G401 (cell line): Measurements from ENCODE around the gene C9orf153. TPM values are rescaled to one million over a fixed set of nuclear protein-coding genes. Genes with fewer than 3 reads are reported as not detected.
"Not testable (repeated sequence)": the region's sequence is repeated elsewhere in the genome, so short reads cannot be mapped to it uniquely, and the experiment has no call there.

Experiments used
- DNase-seq: peaks from one replicate; pipeline ENCODE4 v3.0.0-alpha.2; 2015; ENCODE audit warnings: low spot score
- in situ Hi-C: cut with HindIII; loops from 2 replicates; pipeline ENCODE4 v1.10.0; 2016; ENCODE audit warnings: low sequenced_read_pairs, mixed read lengths
- total RNA-seq: library from RNA; depleted of rRNA; stranded (reverse); fragments of >200 nt; shearing (Covaris generic); gene quantifications from 2 replicates; pipeline ENCODE4 v1.2.3, GENCODE V29; 2014; rRNA removed

Gene C9orf153
- 0.07 TPM in 1 of 2 replicates, not detected in the other for total RNA-seq

DNA sequence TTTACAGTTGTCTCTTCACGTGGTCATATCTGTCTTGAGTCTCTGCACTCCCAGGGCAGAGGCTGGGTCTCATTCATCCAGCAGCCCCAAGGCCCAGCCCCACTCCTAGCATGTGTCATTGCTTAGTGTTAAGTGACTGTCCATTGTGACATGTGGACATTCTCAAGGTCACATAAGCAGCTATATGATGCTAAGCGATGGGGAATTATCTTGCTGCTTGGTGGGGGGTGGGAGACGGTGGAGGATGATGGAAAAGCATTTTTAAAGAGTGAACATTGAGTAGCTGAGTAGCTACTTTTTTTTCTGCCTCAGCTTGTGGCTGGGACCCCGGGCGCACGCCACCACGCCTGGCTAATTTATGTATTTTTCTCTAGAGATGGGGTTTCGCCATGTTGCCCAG is at the start of gene C9orf153:
TSS of gene C9orf153 (minus strand) at position 101 of the 400 bp plus-strand sequence. CDS start 30,054 bp downstream, outside the sequence.
- no peak for DNase-seq
- in situ Hi-C loops, result no loop called here

DNA sequence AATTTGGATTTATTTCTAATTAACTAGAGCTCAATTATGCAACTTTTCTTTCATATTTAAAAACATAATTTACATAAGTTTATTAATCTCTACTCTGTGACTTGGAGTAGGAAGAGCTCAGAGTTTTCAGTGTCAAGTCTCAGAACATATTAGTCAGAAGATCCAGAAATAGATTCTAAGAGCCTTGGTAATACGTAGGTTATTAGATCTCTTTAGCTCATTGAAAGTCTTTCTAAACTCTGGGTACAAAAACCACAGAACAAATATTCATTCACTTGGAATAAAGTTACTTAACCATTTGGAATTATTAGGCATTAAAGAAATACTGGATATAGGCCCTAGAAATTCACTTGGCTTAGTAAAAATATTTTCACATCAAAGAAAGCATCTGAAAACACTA is 49.2 kb upstream of the C9orf153 start:
- in situ Hi-C loops, result no loop called here
- no peak for DNase-seq

DNA sequence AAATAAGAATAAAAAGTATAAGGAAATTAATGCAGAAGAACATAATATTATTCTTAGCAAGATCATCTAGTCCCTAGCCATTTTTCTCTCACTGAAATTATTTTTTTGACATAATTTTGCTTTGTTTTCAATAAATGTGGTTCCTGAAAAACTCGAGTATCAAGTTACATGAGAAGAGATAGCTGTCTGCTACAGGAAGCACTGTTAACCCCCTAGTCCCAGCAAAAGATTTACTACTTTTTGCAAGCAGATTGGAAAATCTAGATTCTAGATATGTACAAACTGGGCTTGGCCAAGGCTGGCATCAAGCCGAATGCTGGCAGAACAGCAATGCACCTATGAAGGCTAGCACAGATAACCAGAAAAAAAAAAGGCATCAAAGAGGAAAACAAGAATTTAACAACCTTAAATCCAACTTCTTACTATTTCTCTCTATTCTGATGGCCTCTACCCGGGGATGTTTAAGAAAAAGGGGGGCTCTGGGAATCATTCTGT is 44.8 kb upstream of the C9orf153 start:
- DNase-seq, result no peak
- in situ Hi-C loops, result no loop called here

- in situ Hi-C loops, result no loop called here
- DNase-seq, result no peak
Measured at GRCh38 chr9:86303316-86303975, 44.0 kb upstream of the C9orf153 start.

DNA sequence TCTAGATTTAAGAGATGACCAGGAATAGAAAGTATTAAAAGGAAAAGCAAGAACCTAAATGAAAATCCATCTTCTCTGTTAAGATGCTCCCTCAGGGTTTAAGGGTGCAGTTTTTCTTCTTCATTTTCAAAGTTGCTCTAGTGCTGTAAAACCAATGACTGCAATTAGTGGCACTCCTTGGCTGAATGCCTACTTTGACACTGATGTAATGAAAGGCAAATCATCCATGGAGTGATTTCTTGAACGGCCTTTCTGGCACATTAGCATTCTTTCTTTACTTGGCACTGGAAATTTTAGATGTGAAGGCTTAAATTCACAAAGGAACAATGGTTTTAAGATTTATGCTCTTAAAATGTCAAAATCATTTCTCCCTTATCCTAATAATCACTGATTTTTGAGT is 42.2 kb upstream of the C9orf153 start:
- in situ Hi-C loops, result no loop called here

GRCh38 chr9:86300701-86301100 is 41.2 kb upstream of the C9orf153 start:
- in situ Hi-C loops, result no loop called here

More for the DNA sequence above, 42.2 kb upstream of the C9orf153 start:
- no peak for DNase-seq

GRCh38 chr9:86298873-86299272 is 39.4 kb upstream of the C9orf153 start:
- in situ Hi-C loops, result no loop called here

More at GRCh38 chr9:86300701-86301100, 41.2 kb upstream of the C9orf153 start:
- no peak for DNase-seq

DNA sequence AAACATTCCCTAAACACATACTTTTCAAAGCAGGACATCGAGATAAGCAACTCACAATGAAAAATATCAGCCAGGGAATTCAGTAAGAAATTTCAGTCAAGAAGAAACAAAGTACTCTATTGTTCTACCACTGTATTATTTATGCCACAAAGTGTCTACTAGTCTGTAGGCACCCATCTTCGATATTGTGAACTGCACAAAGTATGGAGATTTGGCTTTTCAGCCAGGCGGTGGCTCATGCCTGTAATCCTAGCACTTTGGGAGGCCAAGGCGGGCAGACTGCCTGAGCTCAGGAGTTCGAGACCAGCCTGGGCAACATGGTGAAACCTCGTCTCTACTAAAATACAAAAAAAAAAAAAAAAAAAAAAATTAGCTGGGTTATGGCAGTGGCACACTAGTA is 30.9 kb upstream of the C9orf153 start:
- DNase-seq, in situ Hi-C loops: not testable (repeated sequence)

More at GRCh38 chr9:86298873-86299272, 39.4 kb upstream of the C9orf153 start:
- no peak for DNase-seq

DNA sequence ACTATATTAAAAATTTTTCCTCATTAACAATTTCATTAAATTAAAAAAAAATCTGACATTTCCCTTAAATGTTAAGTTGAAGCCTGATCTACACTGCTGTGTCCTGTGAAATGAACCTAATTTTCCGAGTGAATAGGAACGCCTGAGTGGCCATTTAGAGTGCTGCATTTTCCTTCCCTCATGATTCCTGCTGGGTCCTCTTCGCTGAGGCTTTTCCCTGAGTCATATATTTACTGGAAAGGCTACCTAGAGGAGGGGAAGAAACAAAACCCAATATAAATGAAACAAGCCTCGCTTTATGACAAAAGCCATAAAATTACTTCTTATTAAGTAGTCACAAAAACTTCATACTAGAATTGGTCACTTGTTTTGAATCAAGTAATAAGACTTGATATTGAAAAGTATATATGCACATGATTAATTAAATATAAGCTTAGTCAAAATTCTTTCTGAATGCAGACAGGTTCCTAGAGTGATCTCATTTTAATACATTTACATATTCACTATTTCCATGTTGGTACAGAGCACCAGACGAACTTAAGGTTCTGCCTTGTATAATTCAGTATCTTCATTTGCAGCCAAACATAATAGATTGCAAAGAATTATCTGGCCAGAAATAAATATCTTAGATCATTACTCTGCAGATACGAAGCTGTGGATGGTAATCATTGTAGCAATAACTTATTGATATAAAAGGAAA is 29.2 kb upstream of the C9orf153 start:
- in situ Hi-C loops, result no loop called here
- DNase-seq, result no peak

GRCh38 chr9:86287013-86287412 is 27.6 kb upstream of the C9orf153 start:
- peak; percentile 43 for DNase-seq
- in situ Hi-C loops, result no loop called here

GRCh38 chr9:86286278-86286677 is 26.8 kb upstream of the C9orf153 start:
- in situ Hi-C loops, result no loop called here
- no peak for DNase-seq

- in situ Hi-C loops, result no loop called here
- DNase-seq, result no peak
Measured at GRCh38 chr9:86285261-86285660, 25.8 kb upstream of the C9orf153 start.

GRCh38 chr9:86282979-86283535 is 23.6 kb upstream of the C9orf153 start:
- no peak for DNase-seq

DNA sequence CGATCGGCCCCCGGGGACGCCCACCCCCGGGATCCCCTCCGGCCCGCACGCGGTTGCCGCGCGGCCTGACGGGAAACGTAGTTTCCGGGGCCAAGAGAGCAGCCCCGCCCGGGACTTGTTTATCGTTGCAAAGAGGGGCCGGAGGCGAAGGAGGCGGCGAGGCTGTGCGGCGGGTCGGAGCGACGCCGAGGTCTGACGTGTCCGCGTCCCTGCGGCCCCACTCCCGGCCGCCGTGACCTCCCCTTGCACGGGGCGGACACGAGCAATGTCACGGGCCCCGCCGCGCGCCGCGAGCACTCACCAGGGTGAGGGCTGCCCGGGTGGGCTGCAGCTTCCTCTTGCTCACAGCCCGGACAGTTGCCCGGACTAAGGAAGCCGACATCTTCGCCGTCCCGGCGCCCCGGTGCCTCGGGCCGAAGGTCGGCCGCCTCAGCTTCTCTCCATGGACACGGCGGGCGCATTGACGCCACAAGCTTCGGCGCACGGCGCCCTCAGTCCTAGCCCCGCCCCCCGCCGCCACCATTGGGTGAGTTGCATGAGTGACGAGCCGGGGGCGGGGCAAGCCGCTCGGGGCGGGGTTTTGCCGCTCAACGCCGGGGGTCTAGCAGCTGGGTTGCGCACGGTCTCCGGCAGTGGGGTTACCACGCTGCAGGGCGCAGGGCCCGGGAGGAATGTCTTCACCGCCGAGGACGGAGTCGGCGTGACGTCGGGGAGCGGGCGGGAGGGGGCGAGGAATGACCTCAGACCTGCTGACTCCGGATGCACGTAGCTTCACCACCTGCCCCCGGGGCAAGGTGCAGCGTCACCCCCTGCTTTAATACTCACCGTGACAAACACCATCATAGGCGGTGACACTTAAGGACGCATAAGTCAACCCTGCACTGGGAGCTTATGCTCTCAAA is 22.9 kb upstream of the C9orf153 start, which contains the start of gene ISCA1:
TSS of gene ISCA1 (minus strand) at position 462 of the 902 bp plus-strand sequence. CDS start at position 382, 80 bp downstream.
- in situ Hi-C loops, result no loop called here
- peak; percentile 96 for DNase-seq

More at GRCh38 chr9:86282979-86283535, 23.6 kb upstream of the C9orf153 start:
- in situ Hi-C loops, result no loop called here

GRCh38 chr9:86281593-86282076 is 22.2 kb upstream of the C9orf153 start:
- in situ Hi-C loops, result no loop called here
- no peak for DNase-seq

DNA sequence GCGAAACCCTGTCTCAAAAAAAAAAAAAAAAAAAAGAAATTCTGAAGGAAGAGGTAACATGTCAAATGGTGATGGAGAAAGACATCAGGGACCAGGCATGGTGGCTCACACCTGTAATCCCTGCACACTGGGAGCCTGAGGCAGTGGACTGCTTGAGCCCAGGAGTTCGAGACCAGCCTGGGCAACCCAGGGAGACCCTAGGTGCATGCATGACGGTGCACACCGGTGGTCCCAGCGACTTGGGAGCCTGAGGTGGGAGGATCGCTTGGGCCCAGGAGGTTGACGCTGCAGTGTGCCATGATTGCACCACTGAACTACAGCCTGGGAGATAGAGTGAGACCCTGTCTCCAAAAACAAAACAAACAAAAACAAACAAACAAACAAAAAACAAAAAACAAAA is 21.1 kb upstream of the C9orf153 start:
- DNase-seq, result no peak
- in situ Hi-C loops, result no loop called here

DNA sequence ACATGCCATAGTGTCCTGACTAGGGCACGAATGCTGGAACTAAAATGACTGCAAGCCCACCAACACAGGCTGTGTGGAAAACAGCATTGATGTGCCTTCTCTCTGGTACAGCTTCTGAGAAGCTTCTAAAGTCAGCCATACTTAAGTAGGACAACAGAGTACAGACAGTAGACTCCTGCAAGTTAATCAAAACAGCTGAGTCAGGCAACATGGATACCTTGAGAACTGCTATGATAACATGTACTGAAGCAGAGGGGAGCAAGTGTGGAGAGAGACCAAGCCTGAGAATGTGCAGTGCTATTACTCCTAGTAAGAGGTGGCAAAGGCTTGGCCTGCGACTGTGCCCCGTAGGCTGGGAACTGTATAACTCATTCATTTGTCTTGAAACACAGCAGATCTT is 20.4 kb upstream of the C9orf153 start:
- DNase-seq, result no peak
- in situ Hi-C loops, result no loop called here

DNA sequence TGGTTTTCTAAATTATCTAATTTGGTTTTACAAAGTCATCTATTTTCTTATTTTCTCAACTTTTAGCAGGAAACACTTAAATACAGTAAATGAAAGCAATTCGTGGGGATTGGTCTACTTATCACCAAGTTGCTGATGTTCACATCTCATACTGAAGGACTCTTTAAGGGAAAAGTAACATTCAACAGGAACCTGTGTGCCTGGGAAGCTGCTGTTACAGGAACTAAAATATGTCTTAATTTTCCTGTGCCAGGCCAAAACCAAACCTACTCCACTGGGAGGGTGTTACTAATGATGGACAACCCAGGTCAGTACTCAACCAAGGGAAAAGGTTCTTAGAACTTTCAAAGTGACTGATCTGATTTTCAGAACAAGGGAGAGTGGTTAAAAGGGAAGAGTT is 17.6 kb upstream of the C9orf153 start:
- in situ Hi-C loops, result no loop called here
- DNase-seq, result no peak

DNA sequence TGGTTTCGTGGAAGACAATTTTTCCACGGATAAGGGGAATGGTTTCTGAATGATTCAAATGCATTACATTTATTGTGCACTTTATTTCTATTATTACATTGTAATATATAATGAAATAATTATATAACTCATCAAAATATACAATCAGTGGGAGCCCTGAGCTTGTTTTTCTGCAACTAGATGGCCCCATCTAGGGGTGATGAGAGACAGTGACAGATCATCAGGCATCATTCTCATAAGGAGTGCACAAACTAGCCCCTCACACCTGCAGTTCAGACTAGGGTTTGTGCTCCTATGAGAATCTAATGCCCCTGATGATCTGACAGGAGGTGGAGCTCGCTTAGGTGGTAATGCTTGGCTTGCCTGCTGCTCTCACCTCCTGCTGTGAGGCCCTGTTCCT is 16.5 kb upstream of the C9orf153 start:
- DNase-seq, result peak; percentile 27
- in situ Hi-C loops, result no loop called here
